ENCODE results near the gene PHF21A. TPM values are rescaled to one million over a fixed set of nuclear protein-coding genes. Genes with fewer than 3 reads are reported as not detected.

The PHF21A gene
- total RNA-seq, 1 experiment from 2014 or later, result 51.7 TPM

- Histone ChIP-seq H2AFZ (ENCODE audit: low read length) (no peak within 1 kb of the TSS; the same call in 1 of the 2 replicates), H3K36me3 (ENCODE audit: insufficient read depth, low read length) (no peaks in the 10 kb centered on the region), H3K9me2 (replicated peaks; ENCODE audit: insufficient read depth, low read length) (no peaks in the 10 kb centered on the region), H3K79me2 (ENCODE audit: low read length) (no peaks in the 10 kb centered on the region), H4K20me1 (ENCODE audit: insufficient read depth, low read depth, low read length) (no peaks in the 10 kb centered on the region), H3K4me1 (ENCODE audit: low read length) (peaks cover 27% of the 10 kb centered on the region), H3K4me2 (ENCODE audit: low read depth, low read length, poor library complexity, severe bottlenecking) (peak within 1 kb of the TSS; percentile 59), H3K9ac (ENCODE audit: low read length) (peak within 1 kb of the TSS; percentile 70), H3K27me3 (ENCODE audit: low read length) (no peaks in the 10 kb centered on the region), H3K27ac (ENCODE audit: low read length) (no peak within 1 kb of the TSS), H3K9me3 (ENCODE audit: low read length) (no peaks in the 10 kb centered on the region), H3K4me3 (ENCODE audit: low read length) (peak within 1 kb of the TSS; percentile 69)
- peak; percentile 82 for DNase-seq
Measured at GRCh38 chr11:45922425-45923082, 198.7 kb downstream of the PHF21A start, which contains the start of gene LARGE2. Gene LARGE2 (plus strand): TSS chr11:45922656. CDS start chr11:45922883, 227 bp downstream.

- Histone ChIP-seq H2AFZ (ENCODE audit: low read length) (no peak overlapping the region), H3K4me1 (ENCODE audit: low read length) (peaks cover 31% of the 10 kb centered on the region)
Measured at GRCh38 chr11:45921561-45922424, 199.5 kb downstream of the PHF21A start.

GRCh38 chr11:45920531-45921477, 200.4 kb downstream of the PHF21A start:
- Histone ChIP-seq H3K9me2 (replicated peaks; ENCODE audit: insufficient read depth, low read length) (no peaks in the 10 kb centered on the region), H3K9ac (ENCODE audit: low read length) (no peak overlapping the region), H3K36me3 (ENCODE audit: insufficient read depth, low read length) (no peaks in the 10 kb centered on the region; the same call in 1 of the 2 replicates), H3K4me2 (ENCODE audit: low read depth, low read length, poor library complexity, severe bottlenecking) (no peak overlapping the region), H3K27me3 (ENCODE audit: low read length) (no peaks in the 10 kb centered on the region), H3K4me3 (ENCODE audit: low read length) (no peak overlapping the region), H3K79me2 (ENCODE audit: low read length) (peaks cover 17% of the 10 kb centered on the region), H3K27ac (ENCODE audit: low read length) (no peak overlapping the region), H3K4me1 (ENCODE audit: low read length) (peaks cover 40% of the 10 kb centered on the region), H4K20me1 (ENCODE audit: insufficient read depth, low read depth, low read length) (peaks cover 4% of the 10 kb centered on the region; the same call in 1 of the 2 replicates), H2AFZ (ENCODE audit: low read length) (no peak overlapping the region), H3K9me3 (ENCODE audit: low read length) (no peaks in the 10 kb centered on the region)
- DNase-seq, result no peak

More at GRCh38 chr11:45921561-45922424, 199.5 kb downstream of the PHF21A start:
- no peak overlapping the region for H3K27ac ChIP-seq (ENCODE audit: low read length)
- H3K4me3 ChIP-seq (ENCODE audit: low read length), result peak overlapping the region; percentile 69
- peaks cover 7% of the 10 kb centered on the region for H3K79me2 ChIP-seq (ENCODE audit: low read length)
- H3K9me3 ChIP-seq (ENCODE audit: low read length), result no peaks in the 10 kb centered on the region
- H4K20me1 ChIP-seq (ENCODE audit: insufficient read depth, low read depth, low read length), result peaks cover 4% of the 10 kb centered on the region; the same call in 1 of the 2 replicates
- H3K27me3 ChIP-seq (ENCODE audit: low read length), result no peaks in the 10 kb centered on the region
- H3K36me3 ChIP-seq (ENCODE audit: insufficient read depth, low read length), result no peaks in the 10 kb centered on the region
- peak overlapping the region; percentile 59 for H3K4me2 ChIP-seq (ENCODE audit: low read depth, low read length, poor library complexity, severe bottlenecking)
- H3K9ac ChIP-seq (ENCODE audit: low read length), result peak overlapping the region; percentile 70; the same call in 1 of the 2 replicates
- DNase-seq, result no peak
- H3K9me2 ChIP-seq (replicated peaks; ENCODE audit: insufficient read depth, low read length), result no peaks in the 10 kb centered on the region

- H4K20me1 ChIP-seq (ENCODE audit: insufficient read depth, low read depth, low read length), result peaks cover 4% of the 10 kb centered on the region; the same call in 1 of the 2 replicates
- no peak overlapping the region for H3K4me2 ChIP-seq (ENCODE audit: low read depth, low read length, poor library complexity, severe bottlenecking)
- H3K9me3 ChIP-seq (ENCODE audit: low read length), result no peaks in the 10 kb centered on the region
- DNase-seq, result no peak
- H3K9me2 ChIP-seq (replicated peaks; ENCODE audit: insufficient read depth, low read length), result no peaks in the 10 kb centered on the region
- H3K4me3 ChIP-seq (ENCODE audit: low read length), result no peak overlapping the region
- H3K27me3 ChIP-seq (ENCODE audit: low read length), result no peaks in the 10 kb centered on the region
- H2AFZ ChIP-seq (ENCODE audit: low read length), result no peak overlapping the region
- no peaks in the 10 kb centered on the region; the same call in 1 of the 2 replicates for H3K36me3 ChIP-seq (ENCODE audit: insufficient read depth, low read length)
- peaks cover 25% of the 10 kb centered on the region for H3K79me2 ChIP-seq (ENCODE audit: low read length)
- peaks cover 40% of the 10 kb centered on the region for H3K4me1 ChIP-seq (ENCODE audit: low read length)
- no peak overlapping the region for H3K9ac ChIP-seq (ENCODE audit: low read length)
- H3K27ac ChIP-seq (ENCODE audit: low read length), result no peak overlapping the region
Measured at GRCh38 chr11:45919806-45920530, 201.3 kb downstream of the PHF21A start.

- Histone ChIP-seq H3K27me3 (ENCODE audit: low read length) (no peaks in the 10 kb centered on the region), H3K79me2 (ENCODE audit: low read length) (peaks cover 25% of the 10 kb centered on the region), H3K9me3 (ENCODE audit: low read length) (no peaks in the 10 kb centered on the region), H3K9me2 (replicated peaks; ENCODE audit: insufficient read depth, low read length) (no peaks in the 10 kb centered on the region), H3K4me2 (ENCODE audit: low read depth, low read length, poor library complexity, severe bottlenecking) (peak overlapping the region; percentile 94), H4K20me1 (ENCODE audit: insufficient read depth, low read depth, low read length) (peaks cover 4% of the 10 kb centered on the region; the same call in 1 of the 2 replicates), H2AFZ (ENCODE audit: low read length) (no peak overlapping the region), H3K4me3 (ENCODE audit: low read length) (peak overlapping the region; percentile 95; the same call in 1 of the 2 replicates), H3K9ac (ENCODE audit: low read length) (peak overlapping the region; percentile 97), H3K4me1 (ENCODE audit: low read length) (peaks cover 40% of the 10 kb centered on the region), H3K27ac (ENCODE audit: low read length) (peak overlapping the region; percentile 76), H3K36me3 (ENCODE audit: insufficient read depth, low read length) (no peaks in the 10 kb centered on the region; the same call in 1 of the 2 replicates)
- no peak for DNase-seq
Measured at GRCh38 chr11:45918962-45919675, 202.1 kb downstream of the PHF21A start.

DNA sequence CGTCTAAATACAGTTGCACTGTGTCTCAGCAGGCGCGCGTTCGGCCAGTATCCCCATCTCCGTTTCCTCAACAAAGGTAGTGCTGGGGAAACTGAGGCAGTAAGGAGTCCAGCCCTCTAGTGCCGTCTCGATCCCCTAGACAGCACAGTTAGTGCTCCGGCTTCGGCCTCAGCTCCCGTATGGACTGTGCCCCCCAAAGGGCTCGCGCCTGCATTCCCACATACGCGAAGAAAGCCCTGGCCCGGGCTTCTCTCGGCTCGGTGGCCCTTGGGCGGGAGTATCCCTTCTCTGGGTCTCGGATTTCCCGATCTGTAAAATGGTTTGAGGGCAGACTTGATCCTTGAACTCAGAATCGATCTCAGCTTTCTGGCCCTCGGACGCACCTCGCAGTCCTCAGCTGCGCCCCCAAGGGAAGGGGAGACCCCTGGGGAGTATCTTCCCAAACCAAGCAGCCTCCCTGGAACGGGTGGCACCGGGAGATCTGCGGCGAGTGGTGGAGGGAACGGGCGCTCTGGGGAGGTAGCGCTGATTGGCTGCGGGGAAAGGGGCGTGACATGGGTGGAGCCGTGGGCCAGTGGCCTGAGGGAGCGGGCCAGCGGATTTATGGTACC, 202.8 kb downstream of the PHF21A start:
- peaks cover 25% of the 10 kb centered on the region for H3K79me2 ChIP-seq (ENCODE audit: low read length)
- peak overlapping the region; percentile 94 for H3K4me2 ChIP-seq (ENCODE audit: low read depth, low read length, poor library complexity, severe bottlenecking)
- H4K20me1 ChIP-seq (ENCODE audit: insufficient read depth, low read depth, low read length), result peaks cover 4% of the 10 kb centered on the region; the same call in 1 of the 2 replicates
- no peaks in the 10 kb centered on the region for H3K27me3 ChIP-seq (ENCODE audit: low read length)
- peak; percentile 86 for DNase-seq
- H2AFZ ChIP-seq (ENCODE audit: low read length), result peak overlapping the region; percentile 67; the same call in 1 of the 2 replicates
- no peaks in the 10 kb centered on the region for H3K9me3 ChIP-seq (ENCODE audit: low read length)
- peak overlapping the region; percentile 76 for H3K27ac ChIP-seq (ENCODE audit: low read length)
- no peaks in the 10 kb centered on the region; the same call in 1 of the 2 replicates for H3K36me3 ChIP-seq (ENCODE audit: insufficient read depth, low read length)
- peaks cover 39% of the 10 kb centered on the region for H3K4me1 ChIP-seq (ENCODE audit: low read length)
- peak overlapping the region; percentile 97 for H3K9ac ChIP-seq (ENCODE audit: low read length)
- peak overlapping the region; percentile 95 for H3K4me3 ChIP-seq (ENCODE audit: low read length)
- no peaks in the 10 kb centered on the region for H3K9me2 ChIP-seq (replicated peaks; ENCODE audit: insufficient read depth, low read length)

Data from Karpas-422 (cell line).